Peyer's patch (tissue), 4 donors: ENCODE data around the gene MUC5B. TPM values are rescaled to one million over a fixed set of nuclear protein-coding genes. Genes with fewer than 3 reads are reported as not detected.
A peak's percentile ranks its signal among the peaks of the same experiment; 100 is the strongest.
"Not testable (repeated sequence)": the region's sequence is repeated elsewhere in the genome, so short reads cannot be mapped to it uniquely, and the experiment has no call there.

Source experiments
- DNase-seq, 3 donors: peaks; one replicate each; pipeline ENCODE4 v3.0.0-alpha.2; 2017 to 2019
- H3K27ac ChIP-seq, 4 donors: fragments of 200-600 bp; sonication (generic); one replicate each; pipeline ENCODE4 v1.5.1; 2016 to 2019
- H3K27me3 ChIP-seq, 2 donors: fragments of 200-600 bp; sonication (generic); one replicate each; pipeline ENCODE4 v1.5.1; 2019
- H3K36me3 ChIP-seq, 3 donors: fragments of 200-600 bp; sonication (generic); one replicate each; pipeline ENCODE4 v1.5.1; 2016 to 2019
- H3K4me1 ChIP-seq, 4 donors: fragments of 200-600 bp; sonication (generic); one replicate each; pipeline ENCODE4 v1.5.1; 2016 to 2019
- H3K4me3 ChIP-seq, 4 donors: fragments of 200-600 bp; sonication (generic); 1 replicate in 3 of 4; 2 replicates in 1 of 4; pipeline ENCODE4 v1.5.1; 2016 to 2019; ENCODE audit warnings: mild to moderate bottlenecking in 1 of 4
- H3K9me3 ChIP-seq, 4 donors: fragments of 200-600 bp; sonication (generic); one replicate each; pipeline ENCODE4 v1.5.1; 2016 to 2019; ENCODE audit warnings: mild to moderate bottlenecking in 1 of 4
- POLR2A ChIP-seq, 2 donors: fragments of 450-650 bp; IDR thresholded peaks; one replicate each; pipeline ENCODE4 v1.5.1; 2017; ENCODE audit warnings: antibody characterized with exemption in 2 of 2, mild to moderate bottlenecking in 2 of 2, moderate library complexity in 2 of 2
- total RNA-seq, 4 donors: library from RNA; depleted of rRNA; stranded (reverse); fragments of >200 nt; gene quantifications; one replicate each; pipeline ENCODE4 v1.1.0, GENCODE V29; 2016
- TF ChIP-seq, protein P1 (sequence below), 6 experiments: fragments of 450-650 bp in 4 of 6; fragments of 200-600 bp in 2 of 6; sonication (generic) in 1 of 6; IDR thresholded peaks; one replicate each; pipeline ENCODE4 v1.5.1; 2017 to 2019; ENCODE audit warnings: antibody characterized with exemption in 6 of 6, mild to moderate bottlenecking in 3 of 6, moderate library complexity in 1 of 6

MUC5B gene
- total RNA-seq, 4 donors from 2014 or later, result 0.18 to 25.6 (median 10.5) TPM

DNA sequence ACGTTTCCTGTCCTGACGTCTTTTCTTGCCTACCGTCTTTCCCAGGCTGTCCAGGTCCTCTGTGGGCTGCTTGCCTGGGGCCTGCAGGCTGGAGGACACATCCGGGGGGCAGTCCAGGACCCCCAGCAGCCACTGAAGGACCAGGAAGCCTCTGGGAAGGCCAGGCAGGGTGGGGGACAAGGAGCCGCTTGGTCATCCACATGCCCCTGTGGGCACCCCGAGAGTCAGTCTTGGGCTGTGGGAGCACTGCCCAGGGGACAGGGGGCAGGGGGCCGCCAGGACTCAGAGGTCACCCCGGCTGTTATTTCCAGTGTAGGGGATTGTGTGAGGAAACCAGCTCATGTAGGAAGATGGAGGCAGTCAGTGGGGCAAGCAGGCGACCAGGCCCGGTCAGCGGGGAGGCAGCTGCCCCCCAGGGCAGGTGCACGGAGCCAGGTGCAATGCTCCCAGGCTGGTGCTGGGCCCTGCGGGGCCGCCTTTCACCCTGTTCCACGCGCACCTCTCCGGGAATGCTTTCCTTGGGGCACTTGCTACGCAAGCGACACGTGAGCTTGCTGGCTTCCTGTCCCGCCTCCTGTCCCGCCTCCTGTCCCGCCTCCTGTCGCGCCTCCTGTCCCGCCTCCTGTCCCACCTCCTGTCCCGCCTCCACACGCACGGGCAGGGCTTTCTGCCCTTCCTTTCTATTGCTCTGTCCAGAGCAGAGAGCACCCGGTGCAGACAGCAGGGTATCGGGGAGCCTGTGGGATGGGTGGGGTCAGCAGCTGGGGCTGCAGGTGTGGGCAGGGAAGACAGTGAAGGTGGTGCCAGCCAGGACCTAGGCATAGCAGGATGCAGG, 39.5 kb downstream of the MUC5B start:
- Histone ChIP-seq H3K4me3 (peak overlapping the region; percentile 40 to 59 (median 54)), H3K36me3 (no peaks in the 10 kb centered on the region), H3K9me3 (peaks cover 0 to 6% (median 0%) of the 10 kb centered on the region in 4 donors), H3K4me1 (peaks cover 0 to 15% (median 9%) of the 10 kb centered on the region in 4 donors), H3K27ac (peak overlapping the region; percentile 59 to 81 (median 77)), H3K27me3 (no peaks in the 10 kb centered on the region)
- DNase-seq, result peak; percentile 87 to 96 (median 95)
- peak; percentile 16 to 74 for TF ChIP-seq POLR2A (IDR thresholded peaks at IDR 0.05)
- TF ChIP-seq, protein P1, sequence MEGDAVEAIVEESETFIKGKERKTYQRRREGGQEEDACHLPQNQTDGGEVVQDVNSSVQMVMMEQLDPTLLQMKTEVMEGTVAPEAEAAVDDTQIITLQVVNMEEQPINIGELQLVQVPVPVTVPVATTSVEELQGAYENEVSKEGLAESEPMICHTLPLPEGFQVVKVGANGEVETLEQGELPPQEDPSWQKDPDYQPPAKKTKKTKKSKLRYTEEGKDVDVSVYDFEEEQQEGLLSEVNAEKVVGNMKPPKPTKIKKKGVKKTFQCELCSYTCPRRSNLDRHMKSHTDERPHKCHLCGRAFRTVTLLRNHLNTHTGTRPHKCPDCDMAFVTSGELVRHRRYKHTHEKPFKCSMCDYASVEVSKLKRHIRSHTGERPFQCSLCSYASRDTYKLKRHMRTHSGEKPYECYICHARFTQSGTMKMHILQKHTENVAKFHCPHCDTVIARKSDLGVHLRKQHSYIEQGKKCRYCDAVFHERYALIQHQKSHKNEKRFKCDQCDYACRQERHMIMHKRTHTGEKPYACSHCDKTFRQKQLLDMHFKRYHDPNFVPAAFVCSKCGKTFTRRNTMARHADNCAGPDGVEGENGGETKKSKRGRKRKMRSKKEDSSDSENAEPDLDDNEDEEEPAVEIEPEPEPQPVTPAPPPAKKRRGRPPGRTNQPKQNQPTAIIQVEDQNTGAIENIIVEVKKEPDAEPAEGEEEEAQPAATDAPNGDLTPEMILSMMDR (IDR thresholded peaks at IDR 0.05), result no peak

DNA sequence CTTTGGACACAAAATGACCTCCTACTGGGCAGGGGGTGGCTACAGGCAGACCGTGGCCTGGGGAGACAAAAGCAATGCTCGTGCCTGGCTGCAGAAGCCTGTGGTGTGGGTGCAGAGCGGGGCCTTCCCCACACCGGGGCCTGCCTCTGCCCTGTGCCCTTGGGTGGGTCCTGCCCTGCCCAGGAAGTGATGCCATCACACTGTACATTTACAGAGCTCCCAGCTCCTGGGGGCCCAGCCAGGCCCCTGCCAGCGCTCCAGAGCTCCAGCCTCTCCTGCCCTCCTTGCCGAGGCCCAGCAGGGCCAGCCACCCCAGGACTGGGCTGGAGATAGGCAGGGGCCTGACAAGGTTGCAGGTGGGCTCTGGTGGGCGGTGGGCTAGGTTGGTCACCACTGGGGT, 40.1 kb downstream of the MUC5B start:
- Histone ChIP-seq H3K4me3 (peak overlapping the region; percentile 40 to 59 (median 54)), H3K36me3 (no peaks in the 10 kb centered on the region), H3K27ac (peak overlapping the region; percentile 59 to 81 (median 77)), H3K9me3 (peaks cover 0 to 6% (median 0%) of the 10 kb centered on the region in 4 donors), H3K27me3 (no peaks in the 10 kb centered on the region), H3K4me1 (peaks cover 0 to 15% (median 9%) of the 10 kb centered on the region in 4 donors)
- peak in 1 of 3 donors; percentile 59 for DNase-seq
- TF ChIP-seq, protein P1 (IDR thresholded peaks at IDR 0.05), result no peak
- TF ChIP-seq POLR2A (IDR thresholded peaks at IDR 0.05), result no peak

DNA sequence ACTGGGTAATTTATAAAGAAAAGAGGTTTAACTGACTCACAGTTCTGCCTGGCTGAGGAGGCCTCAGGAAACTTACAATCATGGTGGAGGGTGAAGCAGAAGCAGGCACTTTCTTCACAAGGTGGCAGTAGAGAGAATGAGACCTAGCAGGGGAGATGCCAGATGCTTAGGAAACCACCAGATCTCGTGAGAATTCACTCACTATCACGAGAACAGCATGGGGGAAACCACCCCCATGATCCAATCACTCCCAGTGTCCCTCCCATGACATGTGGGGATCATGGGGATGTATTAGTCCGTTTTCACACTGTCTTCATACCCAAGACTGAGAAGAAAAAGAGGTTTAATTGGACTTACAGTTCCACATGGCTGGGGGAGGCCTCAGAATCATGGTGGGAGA, 41.6 kb downstream of the MUC5B start:
- not testable (repeated sequence) for H3K9me3 ChIP-seq, H3K27ac ChIP-seq, H3K27me3 ChIP-seq, H3K4me3 ChIP-seq, DNase-seq, H3K36me3 ChIP-seq
- TF ChIP-seq, protein P1 (IDR thresholded peaks at IDR 0.05), result peak in 5 of 6 experiments; percentile 11 to 56 (median 41)
- peaks cover 0 to 15% (median 9%) of the 10 kb centered on the region in 4 donors for H3K4me1 ChIP-seq

DNA sequence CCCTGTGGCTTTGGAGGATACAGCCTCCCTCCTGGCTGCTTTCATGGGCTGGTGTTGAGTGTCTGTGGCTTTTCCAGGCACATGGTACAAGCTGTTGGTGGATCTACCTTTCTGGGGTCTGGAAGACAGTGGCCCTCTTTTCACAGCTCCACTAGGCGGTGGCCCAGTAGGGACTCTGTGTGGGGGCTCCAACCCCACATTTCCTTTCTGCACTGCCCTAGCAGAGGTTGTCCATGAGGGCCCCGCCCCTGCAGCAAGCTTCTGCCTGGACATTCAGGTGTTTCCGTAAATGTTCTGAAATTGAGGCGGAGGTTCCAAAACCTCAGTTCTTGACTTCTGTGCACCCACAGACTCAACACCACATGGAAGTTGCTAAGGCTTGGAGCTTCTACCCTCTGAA, 42.6 kb downstream of the MUC5B start:
- peaks cover 0 to 15% (median 9%) of the 10 kb centered on the region in 4 donors for H3K4me1 ChIP-seq
- H3K36me3 ChIP-seq, H3K4me3 ChIP-seq, DNase-seq, H3K9me3 ChIP-seq, H3K27ac ChIP-seq, H3K27me3 ChIP-seq: not testable (repeated sequence)

DNA sequence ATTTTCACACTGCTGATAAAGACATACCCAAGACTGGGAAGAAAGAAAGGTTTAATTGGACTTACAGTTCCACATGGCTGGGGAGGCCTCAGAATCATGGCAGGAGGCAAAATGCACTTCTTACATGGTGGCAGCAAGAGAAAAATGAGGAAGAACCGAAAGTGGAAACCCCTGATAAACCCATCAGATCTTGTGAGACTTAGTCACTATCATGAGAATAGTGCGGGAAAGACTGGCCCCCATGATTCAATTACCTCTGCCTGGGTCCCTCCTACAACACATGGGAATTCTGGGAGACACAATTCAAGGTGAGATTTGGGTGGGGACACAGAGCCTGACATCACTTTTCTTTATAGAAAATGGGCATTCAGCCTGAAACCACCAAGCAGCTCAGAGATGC, 44.1 kb downstream of the MUC5B start:
- H3K27me3 ChIP-seq, H3K27ac ChIP-seq, H3K36me3 ChIP-seq, H3K9me3 ChIP-seq, DNase-seq, H3K4me3 ChIP-seq: not testable (repeated sequence)
- H3K4me1 ChIP-seq, result peaks cover 0 to 11% (median 6%) of the 10 kb centered on the region in 4 donors

DNA sequence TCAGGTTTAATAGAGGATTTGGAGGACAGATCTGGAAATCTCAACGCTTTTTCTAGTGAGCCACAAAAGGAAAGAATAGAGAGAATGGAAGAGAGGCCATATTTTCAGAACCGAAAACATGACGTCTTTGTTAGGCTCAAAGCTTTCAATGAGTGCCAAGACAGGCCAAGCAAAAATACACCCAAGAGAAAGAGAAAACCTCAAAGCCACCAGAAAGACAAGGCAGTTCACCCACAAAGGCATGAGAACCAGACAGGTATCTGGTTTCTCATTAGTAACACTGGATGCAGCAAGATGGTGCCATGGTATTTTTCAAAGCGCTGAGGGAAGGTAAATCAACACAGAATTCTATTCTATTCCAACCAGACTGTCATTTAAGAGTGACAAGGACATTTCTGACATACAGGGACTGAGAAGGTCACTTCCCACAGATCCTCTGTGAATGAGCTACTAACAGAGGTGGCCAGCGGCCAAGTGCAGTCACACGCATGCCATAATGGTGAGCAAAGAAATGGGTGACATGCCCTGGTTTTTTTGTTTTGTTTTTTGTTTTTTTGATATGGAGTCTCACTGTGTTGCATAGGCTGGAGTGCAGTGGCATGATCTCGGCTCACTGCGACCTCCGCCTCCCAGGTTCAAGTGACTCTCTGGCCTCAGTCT, 44.7 kb downstream of the MUC5B start:
- Histone ChIP-seq H3K27ac (no peak overlapping the region), H3K36me3 (no peaks in the 10 kb centered on the region), H3K9me3 (peaks cover 0 to 6% (median 0%) of the 10 kb centered on the region in 4 donors), H3K4me1 (peaks cover 0 to 6% (median 3%) of the 10 kb centered on the region in 4 donors), H3K4me3 (no peak overlapping the region), H3K27me3 (no peaks in the 10 kb centered on the region)
- TF ChIP-seq, protein P1 (IDR thresholded peaks at IDR 0.05), result no peak
- no peak for DNase-seq
